ENCODE measurements around the gene LPGAT1. TPM values are rescaled to one million over a fixed set of nuclear protein-coding genes. Genes with fewer than 3 reads are reported as not detected.

LPGAT1 gene
- total RNA-seq, 1 donor from 2014 or later = 5.7 TPM

DNA sequence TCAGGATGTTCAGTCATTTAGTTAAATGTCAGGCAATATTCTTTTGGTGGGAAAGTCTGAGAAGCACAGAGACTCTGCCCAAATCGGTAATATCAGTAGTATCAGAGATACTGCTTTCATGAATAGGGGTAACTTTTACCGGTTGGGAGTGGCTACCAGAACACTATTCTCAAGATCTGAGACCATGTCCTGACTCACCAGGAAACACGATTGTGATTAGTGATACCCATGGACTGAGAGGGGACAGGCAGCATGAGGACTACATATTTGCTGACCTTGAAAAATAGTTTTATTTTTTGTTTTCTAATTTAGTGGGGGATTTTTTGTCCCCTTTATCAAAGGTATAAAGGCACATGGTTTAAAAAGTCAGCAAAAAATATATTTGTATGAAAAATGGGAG lies 79.1 kb downstream of the LPGAT1 start:
- Histone ChIP-seq H3K9ac (no peak overlapping the region), H3K4me1 (peaks cover 40% of the 10 kb centered on the region), H3K4me3 (no peak overlapping the region), H3K27me3 (no peaks in the 10 kb centered on the region), H4K20me1 (ENCODE audit: low read depth) (no peaks in the 10 kb centered on the region), H3K9me3 (ENCODE audit: low read depth) (no peaks in the 10 kb centered on the region), H3K27ac (no peak overlapping the region), H3K36me3 (no peaks in the 10 kb centered on the region), H3K79me2 (ENCODE audit: low read depth) (no peaks in the 10 kb centered on the region), H3K4me2 (no peak overlapping the region), H3F3A (ENCODE audit: low read depth) (peaks cover 9% of the 10 kb centered on the region), H2AFZ (replicated peaks) (no peak overlapping the region)
- Mint-ChIP-seq H3K36me3 (peaks cover 3% of the 10 kb centered on the region), H3K9me3 (no peaks in the 10 kb centered on the region), H3K4me3 (no peak overlapping the region), H3K27ac (no peak overlapping the region), H3K27me3 (ENCODE audit: insufficient read depth, low read depth) (no peaks in the 10 kb centered on the region), H3K4me1 (peaks cover 22% of the 10 kb centered on the region)
- TF ChIP-seq EZH2phosphoT487 (IDR thresholded peaks at IDR 0.05) (no peak), EZH2 (IDR thresholded peaks at IDR 0.05) (no peak)
- TF ChIP-seq, protein P1, sequence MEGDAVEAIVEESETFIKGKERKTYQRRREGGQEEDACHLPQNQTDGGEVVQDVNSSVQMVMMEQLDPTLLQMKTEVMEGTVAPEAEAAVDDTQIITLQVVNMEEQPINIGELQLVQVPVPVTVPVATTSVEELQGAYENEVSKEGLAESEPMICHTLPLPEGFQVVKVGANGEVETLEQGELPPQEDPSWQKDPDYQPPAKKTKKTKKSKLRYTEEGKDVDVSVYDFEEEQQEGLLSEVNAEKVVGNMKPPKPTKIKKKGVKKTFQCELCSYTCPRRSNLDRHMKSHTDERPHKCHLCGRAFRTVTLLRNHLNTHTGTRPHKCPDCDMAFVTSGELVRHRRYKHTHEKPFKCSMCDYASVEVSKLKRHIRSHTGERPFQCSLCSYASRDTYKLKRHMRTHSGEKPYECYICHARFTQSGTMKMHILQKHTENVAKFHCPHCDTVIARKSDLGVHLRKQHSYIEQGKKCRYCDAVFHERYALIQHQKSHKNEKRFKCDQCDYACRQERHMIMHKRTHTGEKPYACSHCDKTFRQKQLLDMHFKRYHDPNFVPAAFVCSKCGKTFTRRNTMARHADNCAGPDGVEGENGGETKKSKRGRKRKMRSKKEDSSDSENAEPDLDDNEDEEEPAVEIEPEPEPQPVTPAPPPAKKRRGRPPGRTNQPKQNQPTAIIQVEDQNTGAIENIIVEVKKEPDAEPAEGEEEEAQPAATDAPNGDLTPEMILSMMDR (IDR thresholded peaks at IDR 0.05) = no peak
- no peak for DNase-seq (ENCODE audit: low spot score)

DNA sequence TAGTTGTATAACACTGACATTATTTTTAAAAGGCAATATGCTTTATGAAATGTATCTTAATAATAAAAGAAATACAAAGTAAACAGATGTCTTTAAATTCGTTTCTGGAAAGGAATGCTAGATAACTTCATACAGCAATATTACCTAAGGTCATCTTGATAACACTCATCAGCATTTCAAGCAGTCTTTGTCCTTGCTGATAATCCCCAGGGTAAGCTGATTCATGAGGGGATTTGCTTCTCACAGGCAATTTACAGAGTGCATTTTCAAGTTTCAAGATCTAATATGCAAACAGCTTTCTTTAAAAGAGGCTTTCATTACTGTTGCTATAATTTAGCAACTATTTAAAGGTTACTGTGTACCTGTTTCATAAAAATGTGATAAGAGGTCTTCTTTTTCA lies 80.0 kb downstream of the LPGAT1 start:
- no peaks in the 10 kb centered on the region for H3K36me3 ChIP-seq
- H3K79me2 ChIP-seq (ENCODE audit: low read depth) = no peaks in the 10 kb centered on the region
- Mint-ChIP-seq H3K9me3 (no peaks in the 10 kb centered on the region), H3K27me3 (ENCODE audit: insufficient read depth, low read depth) (no peaks in the 10 kb centered on the region), H3K4me1 (peaks cover 22% of the 10 kb centered on the region), H3K36me3 (peaks cover 3% of the 10 kb centered on the region), H3K27ac (no peak overlapping the region), H3K4me3 (no peak overlapping the region)
- no peaks in the 10 kb centered on the region for H4K20me1 ChIP-seq (ENCODE audit: low read depth)
- no peak for DNase-seq (ENCODE audit: low spot score)
- no peak overlapping the region for H2AFZ ChIP-seq (replicated peaks)
- H3K4me2 ChIP-seq = no peak overlapping the region
- H3K27ac ChIP-seq = no peak overlapping the region
- H3K27me3 ChIP-seq = no peaks in the 10 kb centered on the region
- peaks cover 40% of the 10 kb centered on the region for H3K4me1 ChIP-seq
- peaks cover 9% of the 10 kb centered on the region for H3F3A ChIP-seq (ENCODE audit: low read depth)
- no peak overlapping the region for H3K4me3 ChIP-seq
- no peaks in the 10 kb centered on the region for H3K9me3 ChIP-seq (ENCODE audit: low read depth)
- TF ChIP-seq, protein P1 (IDR thresholded peaks at IDR 0.05) = no peak
- TF ChIP-seq EZH2phosphoT487 (IDR thresholded peaks at IDR 0.05) (no peak), EZH2 (IDR thresholded peaks at IDR 0.05) (no peak)
- no peak overlapping the region for H3K9ac ChIP-seq

DNA sequence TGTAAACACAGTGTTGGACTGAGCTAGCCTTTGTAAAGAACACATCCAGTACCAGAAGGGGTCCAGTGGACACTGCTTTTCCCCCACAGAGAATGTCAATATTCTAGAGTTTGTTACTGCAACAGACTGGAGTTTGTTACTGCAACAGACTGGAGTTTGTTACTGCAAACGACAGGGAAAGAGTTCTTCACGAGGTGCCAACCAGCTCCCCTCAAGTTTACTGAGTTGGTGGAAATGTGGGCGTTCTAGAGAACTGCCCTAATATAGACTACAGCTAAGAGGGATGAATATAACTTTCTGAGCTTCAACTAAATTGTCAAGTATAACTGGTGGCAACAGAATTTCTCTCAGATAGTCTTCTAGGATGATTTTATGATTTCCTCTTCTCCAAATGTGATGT lies 81.3 kb downstream of the LPGAT1 start:
- H3K27me3 ChIP-seq = no peaks in the 10 kb centered on the region
- H2AFZ ChIP-seq (replicated peaks) = no peak overlapping the region
- no peak overlapping the region for H3K4me3 ChIP-seq
- Mint-ChIP-seq H3K27ac (no peak overlapping the region), H3K27me3 (ENCODE audit: insufficient read depth, low read depth) (no peaks in the 10 kb centered on the region), H3K9me3 (no peaks in the 10 kb centered on the region), H3K4me1 (peaks cover 22% of the 10 kb centered on the region), H3K4me3 (no peak overlapping the region), H3K36me3 (peaks cover 3% of the 10 kb centered on the region)
- H3K9ac ChIP-seq = no peak overlapping the region
- H3K4me2 ChIP-seq = no peak overlapping the region
- no peak overlapping the region for H3K27ac ChIP-seq
- no peaks in the 10 kb centered on the region for H3K9me3 ChIP-seq (ENCODE audit: low read depth)
- H3K36me3 ChIP-seq = no peaks in the 10 kb centered on the region
- H3K4me1 ChIP-seq = peaks cover 40% of the 10 kb centered on the region
- no peaks in the 10 kb centered on the region for H3K79me2 ChIP-seq (ENCODE audit: low read depth)
- peaks cover 9% of the 10 kb centered on the region for H3F3A ChIP-seq (ENCODE audit: low read depth)
- no peak for DNase-seq (ENCODE audit: low spot score)
- H4K20me1 ChIP-seq (ENCODE audit: low read depth) = no peaks in the 10 kb centered on the region
- TF ChIP-seq EZH2 (IDR thresholded peaks at IDR 0.05) (no peak), EZH2phosphoT487 (IDR thresholded peaks at IDR 0.05) (no peak)
- TF ChIP-seq, protein P1 (IDR thresholded peaks at IDR 0.05) = no peak
